ENCODE results near the gene SMIM38.

DNA sequence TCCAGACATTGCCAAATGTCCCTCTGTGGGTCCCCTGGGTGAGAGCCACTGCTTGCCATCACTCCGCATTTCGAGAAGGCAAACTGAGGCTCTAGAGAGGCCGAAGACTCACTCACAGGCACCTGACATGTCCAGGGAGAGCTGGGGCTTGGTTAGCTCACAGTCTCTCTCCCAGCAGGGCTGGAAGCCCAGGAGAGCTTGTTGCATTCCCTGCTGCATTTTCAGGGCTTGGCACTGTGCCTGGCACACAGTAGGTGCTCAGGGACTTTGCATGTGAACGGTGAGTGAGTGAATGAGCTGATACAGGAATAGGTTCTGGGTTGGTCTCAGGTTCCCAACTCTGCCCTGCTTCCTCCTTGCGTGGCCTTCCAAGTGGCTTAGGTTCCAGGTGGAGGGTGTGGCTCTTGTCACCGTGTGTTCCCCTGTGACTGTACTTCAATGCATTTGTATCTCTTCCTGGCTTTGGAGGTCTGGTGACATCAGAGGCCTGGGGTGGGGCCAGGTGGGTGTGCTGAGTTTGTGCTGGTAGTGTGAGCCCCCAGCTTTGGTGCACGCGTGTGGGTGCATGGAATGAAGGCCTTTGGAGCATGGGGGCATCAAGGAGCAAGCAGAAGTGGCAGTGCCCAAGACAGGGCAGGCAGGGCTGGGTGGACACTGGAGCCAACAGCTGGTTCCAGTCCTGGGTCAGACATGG lies 18.4 kb upstream of the SMIM38 start:
- TF ChIP-seq POLR2A (IDR thresholded peaks at IDR 0.05) (no peak), POLR2AphosphoS5 (IDR thresholded peaks at IDR 0.05) (no peak)
- TF ChIP-seq, protein P1, sequence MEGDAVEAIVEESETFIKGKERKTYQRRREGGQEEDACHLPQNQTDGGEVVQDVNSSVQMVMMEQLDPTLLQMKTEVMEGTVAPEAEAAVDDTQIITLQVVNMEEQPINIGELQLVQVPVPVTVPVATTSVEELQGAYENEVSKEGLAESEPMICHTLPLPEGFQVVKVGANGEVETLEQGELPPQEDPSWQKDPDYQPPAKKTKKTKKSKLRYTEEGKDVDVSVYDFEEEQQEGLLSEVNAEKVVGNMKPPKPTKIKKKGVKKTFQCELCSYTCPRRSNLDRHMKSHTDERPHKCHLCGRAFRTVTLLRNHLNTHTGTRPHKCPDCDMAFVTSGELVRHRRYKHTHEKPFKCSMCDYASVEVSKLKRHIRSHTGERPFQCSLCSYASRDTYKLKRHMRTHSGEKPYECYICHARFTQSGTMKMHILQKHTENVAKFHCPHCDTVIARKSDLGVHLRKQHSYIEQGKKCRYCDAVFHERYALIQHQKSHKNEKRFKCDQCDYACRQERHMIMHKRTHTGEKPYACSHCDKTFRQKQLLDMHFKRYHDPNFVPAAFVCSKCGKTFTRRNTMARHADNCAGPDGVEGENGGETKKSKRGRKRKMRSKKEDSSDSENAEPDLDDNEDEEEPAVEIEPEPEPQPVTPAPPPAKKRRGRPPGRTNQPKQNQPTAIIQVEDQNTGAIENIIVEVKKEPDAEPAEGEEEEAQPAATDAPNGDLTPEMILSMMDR (IDR thresholded peaks at IDR 0.05 in 8 of 11, conservative IDR thresholded peaks at IDR 0.05 in 3 of 11) = no peak

Data from spleen (tissue), 7 donors.